Astrocyte (in vitro differentiated cells and primary cell): ENCODE results near the gene SDSL.

Source experiments
- EZH2 ChIP-seq: IDR thresholded peaks from 2 replicates; pipeline ENCODE4 v1.6.1; 2012; ENCODE audit warnings: mild to moderate bottlenecking, low read length, inconsistent platforms; ENCODE audit not compliant: insufficient read depth
- TF ChIP-seq, protein P1 (sequence below): IDR thresholded peaks from 2 replicates; pipeline ENCODE4 v1.5.1; 2011; ENCODE audit warnings: low read depth, mild to moderate bottlenecking, inconsistent platforms, low read length, moderate library complexity; ENCODE audit not compliant: insufficient read depth

DNA sequence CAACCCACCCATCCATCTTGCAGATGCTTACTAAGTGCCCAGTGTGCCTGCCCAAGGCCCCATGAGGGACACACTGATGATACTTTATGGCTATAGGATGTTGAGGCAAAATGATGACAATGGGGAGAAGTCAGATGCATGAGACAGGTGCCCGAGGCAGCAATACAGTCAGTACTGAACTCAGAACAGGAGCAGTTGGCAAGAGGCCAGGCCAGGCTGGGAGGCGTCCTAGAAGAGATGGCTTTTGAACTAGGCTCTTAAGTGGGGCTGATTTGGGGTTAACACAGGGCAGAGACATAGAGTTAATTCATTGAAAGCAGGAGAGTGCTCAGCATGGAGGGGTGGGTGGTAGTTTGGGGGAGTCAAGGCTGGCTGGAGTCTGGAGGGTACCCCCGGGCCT lies 48.2 kb upstream of the SDSL start:
- TF ChIP-seq, protein P1, sequence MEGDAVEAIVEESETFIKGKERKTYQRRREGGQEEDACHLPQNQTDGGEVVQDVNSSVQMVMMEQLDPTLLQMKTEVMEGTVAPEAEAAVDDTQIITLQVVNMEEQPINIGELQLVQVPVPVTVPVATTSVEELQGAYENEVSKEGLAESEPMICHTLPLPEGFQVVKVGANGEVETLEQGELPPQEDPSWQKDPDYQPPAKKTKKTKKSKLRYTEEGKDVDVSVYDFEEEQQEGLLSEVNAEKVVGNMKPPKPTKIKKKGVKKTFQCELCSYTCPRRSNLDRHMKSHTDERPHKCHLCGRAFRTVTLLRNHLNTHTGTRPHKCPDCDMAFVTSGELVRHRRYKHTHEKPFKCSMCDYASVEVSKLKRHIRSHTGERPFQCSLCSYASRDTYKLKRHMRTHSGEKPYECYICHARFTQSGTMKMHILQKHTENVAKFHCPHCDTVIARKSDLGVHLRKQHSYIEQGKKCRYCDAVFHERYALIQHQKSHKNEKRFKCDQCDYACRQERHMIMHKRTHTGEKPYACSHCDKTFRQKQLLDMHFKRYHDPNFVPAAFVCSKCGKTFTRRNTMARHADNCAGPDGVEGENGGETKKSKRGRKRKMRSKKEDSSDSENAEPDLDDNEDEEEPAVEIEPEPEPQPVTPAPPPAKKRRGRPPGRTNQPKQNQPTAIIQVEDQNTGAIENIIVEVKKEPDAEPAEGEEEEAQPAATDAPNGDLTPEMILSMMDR: no peak
- TF ChIP-seq EZH2: no peak
